HepG2 (cell line): ENCODE data around the gene CDC20. TPM values are rescaled to one million over a fixed set of nuclear protein-coding genes. Genes with fewer than 3 reads are reported as not detected.

ENCODE experiments used
- ATAC-seq: fragments of 200-7000 bp; cut with Tn5 transposase; 3 replicates; pipeline ENCODE4 v1.9.1; 2020; ENCODE audit warnings: mild to moderate bottlenecking, moderate library complexity
- BruUV-seq: library from RNA; stranded (reverse); fragments of 400-500 nt; replicated peaks from 2 replicates; lab custom pipeline; 2021; lab: Mats Ljungman, UMichigan
- CTCF ChIA-PET: fragments of 300-600 bp; formaldehyde crosslinking; extraction: SDS; loops from one replicate; lab custom pipeline; 2021; ENCODE audit warnings: low total read pairs, inconsistent platforms, low intra/inter-chr PET ratio; lab: Yijun Ruan, JAX
- POLR2A ChIA-PET: fragments of 350-600 bp; sonication (Branson Sonifier 250); formaldehyde crosslinking; loops from one replicate; lab custom pipeline; 2020; ENCODE audit warnings: antibody characterized with exemption, inconsistent platforms; lab: Yijun Ruan, JAX
- DNase-seq: peaks from one replicate; pipeline ENCODE4 v3.0.0-alpha.2; 2015; ENCODE audit warnings: low spot score
- FAIRE-seq: peaks from 3 replicates; lab custom pipeline; 2011; peaks lifted over from hg19 to GRCh38; lab: Jason Lieb, UNC
- H2AFZ ChIP-seq: one replicate; pipeline ENCODE4 v1.6.1; 2011; ENCODE audit warnings: low read length, inconsistent platforms
- H3K27ac ChIP-seq: fragments of 300-600 bp; 3 replicates; pipeline ENCODE4 v1.8.0; 2011; ENCODE audit warnings: mixed run types, mild to moderate bottlenecking, mixed read lengths, low read length, inconsistent platforms; ENCODE audit not compliant: insufficient read depth; ENCODE audit errors: extremely low read length
- H3K27me3 ChIP-seq, 2 experiments: fragments of 200-600 bp in 1 of 2; 2 replicates in 1 of 2; 3 replicates in 1 of 2; pipeline versions ENCODE4 v1.6.0 to v1.8.0; 2011; ENCODE audit warnings: low read length in 2 of 2, mild to moderate bottlenecking in 2 of 2, moderate library complexity in 2 of 2, inconsistent platforms in 1 of 2; ENCODE audit not compliant: insufficient read depth in 2 of 2, control insufficient read depth in 1 of 2
- H3K36me3 ChIP-seq, 2 experiments: fragments of 200-600 bp in 1 of 2; replicated peaks in 1 of 2; 2 replicates in 1 of 2; 3 replicates in 1 of 2; pipeline versions ENCODE4 v1.5.1 to v1.8.0; 2011; ENCODE audit warnings: low read length in 2 of 2, inconsistent platforms in 1 of 2; ENCODE audit not compliant: insufficient read depth in 2 of 2, control insufficient read depth in 1 of 2
- H3K4me1 ChIP-seq: 2 replicates; pipeline ENCODE4 v1.5.1; 2012; ENCODE audit warnings: low read length, inconsistent platforms; ENCODE audit not compliant: insufficient read depth
- H3K4me2 ChIP-seq: 2 replicates; pipeline ENCODE4 v1.6.0; 2011; ENCODE audit warnings: low read depth, low read length, inconsistent platforms
- H3K4me3 ChIP-seq, 3 experiments: fragments of 200-600 bp in 1 of 3; sonication (generic), shearing (Covaris generic) in 1 of 3; replicated peaks in 1 of 3; 2 replicates each; pipeline ENCODE4 v1.5.1; 2011 to 2016; ENCODE audit warnings: low read length in 3 of 3, inconsistent platforms in 2 of 3, low read depth in 2 of 3, mild to moderate bottlenecking in 2 of 3, control low read depth in 1 of 3, mixed read lengths in 1 of 3; ENCODE audit not compliant: insufficient read depth in 1 of 3
- H3K79me2 ChIP-seq: one replicate; pipeline ENCODE4 v1.6.1; 2011; ENCODE audit warnings: low read length, inconsistent platforms; ENCODE audit not compliant: insufficient read depth
- H3K9ac ChIP-seq: 2 replicates; pipeline ENCODE4 v1.6.0; 2011; ENCODE audit warnings: mild to moderate bottlenecking, low read depth, low read length, inconsistent platforms; ENCODE audit not compliant: insufficient read depth
- H3K9me3 ChIP-seq: 2 replicates; pipeline ENCODE4 v1.5.1; 2012; ENCODE audit warnings: mild to moderate bottlenecking, low read length
- H4K20me1 ChIP-seq: 2 replicates; pipeline ENCODE4 v1.6.0; 2011; ENCODE audit warnings: inconsistent platforms, mild to moderate bottlenecking, low read length, moderate library complexity; ENCODE audit not compliant: insufficient read depth
- FIP1L1 ChIP-seq: fragments of 200-400 bp; formaldehyde crosslinking; IDR thresholded peaks from 2 replicates; pipeline ENCODE4 v1.6.1; 2018; ENCODE audit warnings: low read depth, mild to moderate bottlenecking, low read length, moderate library complexity, borderline replicate concordance; ENCODE audit not compliant: insufficient read depth
- FOSL2 ChIP-seq: sonication (generic); formaldehyde crosslinking; IDR thresholded peaks from 2 replicates; pipeline ENCODE4 v1.4.0; 2020; ENCODE audit warnings: missing genetic modification reagents
- KLF6 ChIP-seq: IDR thresholded peaks from 2 replicates; pipeline ENCODE4 v1.8.0; 2016; ENCODE audit warnings: missing biosample characterization, missing genetic modification reagents
- MAZ ChIP-seq, 2 experiments: sonication (generic) in 1 of 2; formaldehyde crosslinking in 1 of 2; IDR thresholded peaks; 2 replicates each; pipeline versions ENCODE4 v1.5.0 to v1.6.1; 2012 to 2020; ENCODE audit warnings: low read depth in 2 of 2, mild to moderate bottlenecking in 2 of 2, borderline replicate concordance in 1 of 2, improper control_type of control experiment in 1 of 2, low read length in 1 of 2, missing genetic modification reagents in 1 of 2, moderate library complexity in 1 of 2
- NR2F1 ChIP-seq, 2 experiments: fragments of 450-650 bp in 1 of 2; formaldehyde crosslinking in 1 of 2; IDR thresholded peaks; 2 replicates each; pipeline versions ENCODE4 v1.5.0 to v1.6.1; 2016 to 2020; ENCODE audit warnings: mild to moderate bottlenecking in 1 of 2, missing compliant biosample characterization in 1 of 2, missing genetic modification reagents in 1 of 2, moderate library complexity in 1 of 2
- PCBP1 ChIP-seq: fragments of 200-400 bp; formaldehyde crosslinking; IDR thresholded peaks from 2 replicates; pipeline ENCODE4 v1.6.1; 2017; ENCODE audit warnings: mild to moderate bottlenecking, low read depth, low read length, borderline replicate concordance
- PCBP2 ChIP-seq: fragments of 200-400 bp; formaldehyde crosslinking; optimal IDR thresholded peaks from 2 replicates; pipeline ENCODE3; 2018; ENCODE audit warnings: low read length, low read depth; ENCODE audit not compliant: poor library complexity, severe bottlenecking
- PHF21A ChIP-seq: sonication (generic); formaldehyde crosslinking; IDR thresholded peaks from 2 replicates; pipeline ENCODE4 v1.5.0; 2020; ENCODE audit warnings: mild to moderate bottlenecking, missing genetic modification reagents
- SRF ChIP-seq: IDR thresholded peaks from 2 replicates; pipeline ENCODE4 v1.6.1; 2011; ENCODE audit warnings: mild to moderate bottlenecking, low read depth, low read length, moderate library complexity
- ZBTB1 ChIP-seq: sonication (generic); formaldehyde crosslinking; IDR thresholded peaks from 2 replicates; pipeline ENCODE4 v1.4.0; 2020; ENCODE audit warnings: missing genetic modification reagents, borderline replicate concordance
- ZFP37 ChIP-seq: sonication (generic); formaldehyde crosslinking; IDR thresholded peaks from 2 replicates; pipeline ENCODE4 v1.4.0; 2020; ENCODE audit warnings: missing genetic modification reagents, borderline replicate concordance
- ZMYM2 ChIP-seq: sonication (generic); formaldehyde crosslinking; IDR thresholded peaks from 2 replicates; pipeline ENCODE4 v1.8.0; 2022; ENCODE audit warnings: mild to moderate bottlenecking, missing genetic modification reagents
- ZNF205 ChIP-seq: IDR thresholded peaks from 2 replicates; pipeline ENCODE4 v1.6.1; 2018; ENCODE audit warnings: missing biosample characterization, missing genetic modification reagents
- ZNF432 ChIP-seq: sonication (generic); formaldehyde crosslinking; IDR thresholded peaks from 2 replicates; pipeline ENCODE4 v1.5.0; 2020; ENCODE audit warnings: missing genetic modification reagents, mild to moderate bottlenecking, borderline replicate concordance
- ZNF562 ChIP-seq: sonication (generic); formaldehyde crosslinking; IDR thresholded peaks from 2 replicates; pipeline ENCODE4 v1.8.0; 2022; ENCODE audit warnings: missing genetic modification reagents, borderline replicate concordance
- ZSCAN21 ChIP-seq: sonication (generic); formaldehyde crosslinking; IDR thresholded peaks from 2 replicates; pipeline ENCODE4 v1.8.0; 2022; ENCODE audit warnings: mild to moderate bottlenecking, missing genetic modification reagents, moderate library complexity, borderline replicate concordance
- WGBS: methylation state at CpG from one replicate; pipeline ENCODE4 v1.1.6; 2017; ENCODE audit warnings: low lambda C conversion rate; 5-methylcytosine and 5-hydroxymethylcytosine counted together
- in situ Hi-C: cut with HindIII; loops from 2 replicates; pipeline ENCODE4 v1.10.0; 2017; ENCODE audit warnings: low pct_unique_long_range_greater_than_20kb; ENCODE audit not compliant: extremely low pct_ligation_motif_present
- intact Hi-C: fragments of 100-400 bp; cut with micrococcal nuclease; formaldehyde crosslinking; loops from one replicate; pipeline ENCODE4 v1.10.0; 2022; ENCODE audit not compliant: unreplicated experiment
- polyA plus RNA-seq, 8 experiments: library from polyadenylated mRNA; depleted of rRNA in 3 of 8; stranded (reverse) in 7 of 8; unstranded in 1 of 8; fragments of >200 nt; fragmentation: Illumina TruSeq in 4 of 8; extraction: Trizol in 4 of 8; gene quantifications; 2 replicates each; pipeline versions ENCODE4 v1.2.1 to v1.2.3, GENCODE V29; 2011 to 2016; ENCODE audit warnings: low read depth in 4 of 8, missing spikeins in 1 of 8, mixed read lengths in 1 of 8; ENCODE audit not compliant: insufficient read depth in 1 of 8
- total RNA-seq, 5 experiments: library from RNA; depleted of rRNA; stranded (reverse); fragments of >200 nt; fragmentation: Illumina TruSeq; extraction: Trizol; gene quantifications; 2 replicates each; pipeline ENCODE4 v1.2.3, GENCODE V29; 2016; ENCODE audit warnings: low read depth in 1 of 5
- TF ChIP-seq, protein P1 (sequence below): IDR thresholded peaks from 2 replicates; pipeline ENCODE4 v1.6.1; 2018; ENCODE audit warnings: missing genetic modification reagents, mild to moderate bottlenecking, missing compliant biosample characterization

The CDC20 gene
- total and polyA plus RNA-seq, 2 of the 13 experiments (the other 11 are each of a cell fraction or from before 2014, with no cell fraction given), result 57.9 to 90.0 TPM

DNA sequence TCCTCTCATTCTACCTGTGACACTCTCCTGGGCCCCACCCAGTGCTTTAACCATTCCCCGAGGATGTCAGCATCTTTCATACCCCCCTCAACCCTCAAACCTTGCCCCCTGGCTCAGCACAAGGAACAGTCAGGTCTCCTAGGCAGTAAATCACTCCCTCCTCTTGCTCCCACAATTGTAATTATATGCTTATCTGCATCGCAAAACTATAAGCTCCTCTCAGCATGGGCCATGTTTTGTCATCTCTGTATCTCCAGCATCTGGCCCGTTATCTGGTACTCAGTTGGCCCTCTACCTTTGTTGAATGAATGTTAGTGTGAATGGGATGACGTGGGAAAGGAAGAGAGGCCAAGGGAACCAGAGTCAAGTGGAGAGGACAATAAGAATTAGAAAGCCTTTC, 11.8 kb downstream of the CDC20 start:
- intact Hi-C loops (no loop called here), in situ Hi-C loops (no loop called here)
- ChIA-PET POLR2A (no interaction called here), CTCF (no interaction called here)
- Histone ChIP-seq H3K9ac (no peak overlapping the region), H3K4me1 (peaks cover 27% of the 10 kb centered on the region), H3K4me2 (no peak overlapping the region), H3K9me3 (no peaks in the 10 kb centered on the region), H4K20me1 (no peaks in the 10 kb centered on the region), H3K36me3 (no peaks in the 10 kb centered on the region; a peak in 1 of 5 replicates), H3K4me3 (no peak overlapping the region), H3K79me2 (peaks cover 13% of the 10 kb centered on the region), H3K27ac (no peak overlapping the region), H3K27me3 (no peaks in the 10 kb centered on the region), H2AFZ (no peak overlapping the region)
- BruUV-seq, result no TSS peak
- FAIRE-seq, result no peak
- no peak for DNase-seq
- 95% methylated on average over 4 of the region's 4 CpGs for WGBS
- TF ChIP-seq SRF (no peak), FOSL2 (no peak), ZSCAN21 (CRISPR knock-in tag) (no peak), ZBTB1 (no peak), ZFP37 (CRISPR knock-in tag) (no peak), ZNF432 (CRISPR knock-in tag) (no peak), KLF6 (CRISPR knock-in tag) (no peak), PHF21A (CRISPR knock-in tag) (no peak), NR2F1 (CRISPR knock-in tag; IDR thresholded peaks at IDR 0.05) (no peak)
- no peak for ATAC-seq

DNA sequence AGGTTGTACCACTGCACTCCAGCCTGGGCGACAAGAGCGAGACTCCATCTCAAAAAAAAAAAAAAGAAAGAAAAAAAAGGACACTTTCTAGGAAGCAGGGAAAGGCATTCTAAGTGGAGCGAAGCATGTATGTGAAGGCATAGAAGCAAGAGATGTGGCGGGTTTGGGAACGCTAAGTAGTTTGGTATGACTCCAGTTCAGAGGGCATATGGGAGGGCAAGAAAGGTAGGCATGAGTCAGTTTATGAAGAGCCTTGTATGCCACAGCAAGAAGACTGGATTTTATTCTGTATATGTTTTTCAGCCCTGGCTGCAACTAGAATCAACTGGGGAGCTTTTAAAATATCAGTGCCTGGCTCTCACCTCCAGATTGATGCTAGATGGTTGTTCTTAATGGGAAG, 13.4 kb downstream of the CDC20 start:
- no TSS peak for BruUV-seq
- Histone ChIP-seq H3K9ac (no peak overlapping the region), H3K9me3 (no peaks in the 10 kb centered on the region), H3K79me2 (peaks cover 6% of the 10 kb centered on the region), H4K20me1 (no peaks in the 10 kb centered on the region), H3K36me3 (no peaks in the 10 kb centered on the region), H3K4me3 (no peak overlapping the region), H3K4me2 (no peak overlapping the region), H3K27ac (no peak overlapping the region), H3K4me1 (peaks cover 11% of the 10 kb centered on the region; the same call in 1 of the 2 replicates), H2AFZ (no peak overlapping the region), H3K27me3 (no peaks in the 10 kb centered on the region)
- intact Hi-C loops (no loop called here), in situ Hi-C loops (no loop called here)
- WGBS, result 95% methylated on average over 5 of the region's 5 CpGs
- FAIRE-seq (no peak), DNase-seq (no peak), ATAC-seq (no peak)
- ChIA-PET CTCF (no interaction called here), POLR2A (no interaction called here)
- TF ChIP-seq ZNF205 (CRISPR knock-in tag) (no peak), ZNF562 (CRISPR knock-in tag) (no peak), MAZ (IDR thresholded peaks at IDR 0.05; ENCODE audit: borderline replicate concordance, low read depth, low read length) (no peak), MAZ (CRISPR knock-in tag; IDR thresholded peaks at IDR 0.05; ENCODE audit: low read depth) (no peak), PCBP1 (no peak), PCBP2 (no peak), ZMYM2 (CRISPR knock-in tag) (no peak), FIP1L1 (no peak)
- TF ChIP-seq, protein P1, sequence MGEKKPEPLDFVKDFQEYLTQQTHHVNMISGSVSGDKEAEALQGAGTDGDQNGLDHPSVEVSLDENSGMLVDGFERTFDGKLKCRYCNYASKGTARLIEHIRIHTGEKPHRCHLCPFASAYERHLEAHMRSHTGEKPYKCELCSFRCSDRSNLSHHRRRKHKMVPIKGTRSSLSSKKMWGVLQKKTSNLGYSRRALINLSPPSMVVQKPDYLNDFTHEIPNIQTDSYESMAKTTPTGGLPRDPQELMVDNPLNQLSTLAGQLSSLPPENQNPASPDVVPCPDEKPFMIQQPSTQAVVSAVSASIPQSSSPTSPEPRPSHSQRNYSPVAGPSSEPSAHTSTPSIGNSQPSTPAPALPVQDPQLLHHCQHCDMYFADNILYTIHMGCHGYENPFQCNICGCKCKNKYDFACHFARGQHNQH, result no peak
